ENCODE results near the gene ZNF329. TPM values are rescaled to one million over a fixed set of nuclear protein-coding genes. Genes with fewer than 3 reads are reported as not detected.
A peak's percentile ranks its signal among the peaks of the same experiment; 100 is the strongest.

Gene ZNF329
- total and polyA plus RNA-seq, 2 of the 8 experiments (the other 6 are each of a cell fraction or from before 2014, with no cell fraction given), result 5.8 to 11.2 TPM

GRCh38 chr19:58097781-58098681 is 52.6 kb downstream of the ZNF329 start, which contains the start of gene ZSCAN18 (continued):
- TF ChIP-seq FOSL1 (IDR thresholded peaks at IDR 0.05; ENCODE audit: insufficient read depth, low read depth, low read length) (no peak), CREB1 (IDR thresholded peaks at IDR 0.05) (peak; percentile 91), SP2 (IDR thresholded peaks at IDR 0.05; ENCODE audit: low read length) (peak; percentile 36; the same call in 1 of the 2 replicates), E2F6 (IDR thresholded peaks at IDR 0.05) (no peak), CHD1 (IDR thresholded peaks at IDR 0.05; ENCODE audit: low read depth, low read length) (peak; percentile 37; the same call in 1 of the 2 replicates), RBBP5 (IDR thresholded peaks at IDR 0.05; ENCODE audit: borderline replicate concordance, low read depth, low read length) (peak; percentile 65; the same call in 1 of the 2 replicates), JUN (IDR thresholded peaks at IDR 0.05; ENCODE audit: low read depth, low read length) (0 out of 2 replicates have a peak, but pooled peaks have one; percentile 14), RFX5 (IDR thresholded peaks at IDR 0.05; ENCODE audit: borderline replicate concordance, low read depth, low read length) (no peak), JUND (IDR thresholded peaks at IDR 0.05; ENCODE audit: low read length) (0 out of 2 replicates have a peak, but pooled peaks have one; percentile 32), SUZ12 (IDR thresholded peaks at IDR 0.05; ENCODE audit: low read length) (no peak)
- TF ChIP-seq, protein P1, sequence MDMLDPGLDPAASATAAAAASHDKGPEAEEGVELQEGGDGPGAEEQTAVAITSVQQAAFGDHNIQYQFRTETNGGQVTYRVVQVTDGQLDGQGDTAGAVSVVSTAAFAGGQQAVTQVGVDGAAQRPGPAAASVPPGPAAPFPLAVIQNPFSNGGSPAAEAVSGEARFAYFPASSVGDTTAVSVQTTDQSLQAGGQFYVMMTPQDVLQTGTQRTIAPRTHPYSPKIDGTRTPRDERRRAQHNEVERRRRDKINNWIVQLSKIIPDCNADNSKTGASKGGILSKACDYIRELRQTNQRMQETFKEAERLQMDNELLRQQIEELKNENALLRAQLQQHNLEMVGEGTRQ (IDR thresholded peaks at IDR 0.05; ENCODE audit: low read length), result peak; percentile 73
